ENCODE data around the gene LRIG1.

DNA sequence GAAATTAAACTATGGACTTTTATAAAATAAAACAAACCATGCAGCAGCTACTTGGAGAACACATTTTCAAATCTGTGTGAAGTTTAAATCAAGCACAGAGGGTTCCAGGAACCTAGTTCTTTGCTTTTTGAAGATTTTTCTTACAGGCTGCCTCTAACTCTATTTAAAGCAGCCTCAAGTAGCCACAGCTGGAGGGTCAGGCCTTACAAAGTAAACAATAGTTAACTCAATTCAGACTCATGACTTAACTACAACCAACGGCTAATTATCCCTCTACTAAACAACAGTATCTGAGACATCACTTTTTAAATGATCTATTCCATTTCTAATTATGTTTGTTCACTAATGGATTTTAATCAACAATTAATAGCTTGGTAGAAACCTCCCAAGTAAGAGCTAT lies 9.8 kb downstream of the LRIG1 start:
- TF ChIP-seq, protein P1, sequence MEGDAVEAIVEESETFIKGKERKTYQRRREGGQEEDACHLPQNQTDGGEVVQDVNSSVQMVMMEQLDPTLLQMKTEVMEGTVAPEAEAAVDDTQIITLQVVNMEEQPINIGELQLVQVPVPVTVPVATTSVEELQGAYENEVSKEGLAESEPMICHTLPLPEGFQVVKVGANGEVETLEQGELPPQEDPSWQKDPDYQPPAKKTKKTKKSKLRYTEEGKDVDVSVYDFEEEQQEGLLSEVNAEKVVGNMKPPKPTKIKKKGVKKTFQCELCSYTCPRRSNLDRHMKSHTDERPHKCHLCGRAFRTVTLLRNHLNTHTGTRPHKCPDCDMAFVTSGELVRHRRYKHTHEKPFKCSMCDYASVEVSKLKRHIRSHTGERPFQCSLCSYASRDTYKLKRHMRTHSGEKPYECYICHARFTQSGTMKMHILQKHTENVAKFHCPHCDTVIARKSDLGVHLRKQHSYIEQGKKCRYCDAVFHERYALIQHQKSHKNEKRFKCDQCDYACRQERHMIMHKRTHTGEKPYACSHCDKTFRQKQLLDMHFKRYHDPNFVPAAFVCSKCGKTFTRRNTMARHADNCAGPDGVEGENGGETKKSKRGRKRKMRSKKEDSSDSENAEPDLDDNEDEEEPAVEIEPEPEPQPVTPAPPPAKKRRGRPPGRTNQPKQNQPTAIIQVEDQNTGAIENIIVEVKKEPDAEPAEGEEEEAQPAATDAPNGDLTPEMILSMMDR (IDR thresholded peaks at IDR 0.05): no peak
- TF ChIP-seq POLR2AphosphoS5 (IDR thresholded peaks at IDR 0.05): no peak
- TF ChIP-seq POLR2A (IDR thresholded peaks at IDR 0.05): no peak

Measured in breast epithelium (tissue), 3 donors.